HepG2 (cell line): ENCODE results near the gene MTHFD2L. TPM values are rescaled to one million over a fixed set of nuclear protein-coding genes. Genes with fewer than 3 reads are reported as not detected.

Source experiments
- ATAC-seq: fragments of 200-7000 bp; cut with Tn5 transposase; 3 replicates; pipeline ENCODE4 v1.9.1; 2020; ENCODE audit warnings: mild to moderate bottlenecking, moderate library complexity
- BruUV-seq: library from RNA; stranded (reverse); fragments of 400-500 nt; replicated peaks from 2 replicates; lab custom pipeline; 2021; lab: Mats Ljungman, UMichigan
- CTCF ChIA-PET: fragments of 300-600 bp; formaldehyde crosslinking; extraction: SDS; loops from one replicate; lab custom pipeline; 2021; ENCODE audit warnings: low total read pairs, inconsistent platforms, low intra/inter-chr PET ratio; lab: Yijun Ruan, JAX
- POLR2A ChIA-PET: fragments of 350-600 bp; sonication (Branson Sonifier 250); formaldehyde crosslinking; loops from one replicate; lab custom pipeline; 2020; ENCODE audit warnings: antibody characterized with exemption, inconsistent platforms; lab: Yijun Ruan, JAX
- DNase-seq: peaks from one replicate; pipeline ENCODE4 v3.0.0-alpha.2; 2015; ENCODE audit warnings: low spot score
- FAIRE-seq: peaks from 3 replicates; lab custom pipeline; 2011; peaks lifted over from hg19 to GRCh38; lab: Jason Lieb, UNC
- H2AFZ ChIP-seq: one replicate; pipeline ENCODE4 v1.6.1; 2011; ENCODE audit warnings: low read length, inconsistent platforms
- H3K27ac ChIP-seq: fragments of 300-600 bp; 3 replicates; pipeline ENCODE4 v1.8.0; 2011; ENCODE audit warnings: mixed run types, mild to moderate bottlenecking, mixed read lengths, low read length, inconsistent platforms; ENCODE audit not compliant: insufficient read depth; ENCODE audit errors: extremely low read length
- H3K27me3 ChIP-seq, 2 experiments: fragments of 200-600 bp in 1 of 2; 2 replicates in 1 of 2; 3 replicates in 1 of 2; pipeline versions ENCODE4 v1.6.0 to v1.8.0; 2011; ENCODE audit warnings: low read length in 2 of 2, mild to moderate bottlenecking in 2 of 2, moderate library complexity in 2 of 2, inconsistent platforms in 1 of 2; ENCODE audit not compliant: insufficient read depth in 2 of 2, control insufficient read depth in 1 of 2
- H3K36me3 ChIP-seq, 2 experiments: fragments of 200-600 bp in 1 of 2; replicated peaks in 1 of 2; 2 replicates in 1 of 2; 3 replicates in 1 of 2; pipeline versions ENCODE4 v1.5.1 to v1.8.0; 2011; ENCODE audit warnings: low read length in 2 of 2, inconsistent platforms in 1 of 2; ENCODE audit not compliant: insufficient read depth in 2 of 2, control insufficient read depth in 1 of 2
- H3K4me1 ChIP-seq: 2 replicates; pipeline ENCODE4 v1.5.1; 2012; ENCODE audit warnings: low read length, inconsistent platforms; ENCODE audit not compliant: insufficient read depth
- H3K4me2 ChIP-seq: 2 replicates; pipeline ENCODE4 v1.6.0; 2011; ENCODE audit warnings: low read depth, low read length, inconsistent platforms
- H3K4me3 ChIP-seq, 3 experiments: fragments of 200-600 bp in 1 of 3; sonication (generic), shearing (Covaris generic) in 1 of 3; replicated peaks in 1 of 3; 2 replicates each; pipeline ENCODE4 v1.5.1; 2011 to 2016; ENCODE audit warnings: low read length in 3 of 3, inconsistent platforms in 2 of 3, low read depth in 2 of 3, mild to moderate bottlenecking in 2 of 3, control low read depth in 1 of 3, mixed read lengths in 1 of 3; ENCODE audit not compliant: insufficient read depth in 1 of 3
- H3K79me2 ChIP-seq: one replicate; pipeline ENCODE4 v1.6.1; 2011; ENCODE audit warnings: low read length, inconsistent platforms; ENCODE audit not compliant: insufficient read depth
- H3K9ac ChIP-seq: 2 replicates; pipeline ENCODE4 v1.6.0; 2011; ENCODE audit warnings: mild to moderate bottlenecking, low read depth, low read length, inconsistent platforms; ENCODE audit not compliant: insufficient read depth
- H3K9me3 ChIP-seq: 2 replicates; pipeline ENCODE4 v1.5.1; 2012; ENCODE audit warnings: mild to moderate bottlenecking, low read length
- H4K20me1 ChIP-seq: 2 replicates; pipeline ENCODE4 v1.6.0; 2011; ENCODE audit warnings: inconsistent platforms, mild to moderate bottlenecking, low read length, moderate library complexity; ENCODE audit not compliant: insufficient read depth
- ASH2L ChIP-seq: fragments of 300-600, 200-600 bp; sonication (generic); IDR thresholded peaks from 2 replicates; pipeline ENCODE4 v1.7.0; 2017; ENCODE audit warnings: low read depth, mild to moderate bottlenecking, moderate library complexity, mixed read lengths, low read length; ENCODE audit not compliant: insufficient read length
- ESRRA ChIP-seq: sonication (generic); formaldehyde crosslinking; IDR thresholded peaks from 2 replicates; pipeline ENCODE4 v1.5.1; 2020; ENCODE audit warnings: mild to moderate bottlenecking, low read depth, missing genetic modification reagents
- HNRNPL ChIP-seq: fragments of 200-400 bp; formaldehyde crosslinking; IDR thresholded peaks from 2 replicates; pipeline ENCODE4 v1.6.1; 2017; ENCODE audit warnings: mild to moderate bottlenecking, low read depth, low read length
- JARID2 ChIP-seq: sonication (generic); formaldehyde crosslinking; IDR thresholded peaks from 2 replicates; pipeline ENCODE4 v1.8.1; 2023; ENCODE audit warnings: missing genetic modification reagents, inconsistent platforms; ENCODE audit not compliant: insufficient replicate concordance
- LCORL ChIP-seq, 2 experiments: fragments of 450-650 bp in 1 of 2; sonication (generic) in 1 of 2; formaldehyde crosslinking in 1 of 2; IDR thresholded peaks; 2 replicates each; pipeline versions ENCODE4 v1.5.0 to v1.6.1; 2017 to 2020; ENCODE audit warnings: antibody characterized with exemption in 1 of 2, missing genetic modification reagents in 1 of 2
- NCOA2 ChIP-seq: sonication (generic); formaldehyde crosslinking; IDR thresholded peaks from 2 replicates; pipeline ENCODE4 v1.8.0; 2022; ENCODE audit warnings: inconsistent platforms
- RFX1 ChIP-seq: fragments of 450-650 bp; IDR thresholded peaks from 2 replicates; pipeline ENCODE4 v1.6.1; 2017
- SIX1 ChIP-seq: sonication (generic); formaldehyde crosslinking; IDR thresholded peaks from 2 replicates; pipeline ENCODE4 v1.4.0; 2020; ENCODE audit warnings: missing genetic modification reagents, borderline replicate concordance
- SMC3 ChIP-seq: IDR thresholded peaks from 2 replicates; pipeline ENCODE4 v1.6.1; 2011; ENCODE audit warnings: low read length, improper control_type of control experiment
- SNAPC2 ChIP-seq: sonication (generic); formaldehyde crosslinking; IDR thresholded peaks from 2 replicates; pipeline ENCODE4 v1.8.1; 2022; ENCODE audit warnings: mild to moderate bottlenecking, missing genetic modification reagents
- STAG1 ChIP-seq: sonication (generic); formaldehyde crosslinking; IDR thresholded peaks from 2 replicates; pipeline ENCODE4 v1.4.0; 2020; ENCODE audit warnings: missing genetic modification reagents
- TEAD2 ChIP-seq: sonication (generic); formaldehyde crosslinking; IDR thresholded peaks from 2 replicates; pipeline ENCODE4 v1.9.0; 2021; ENCODE audit warnings: missing genetic modification reagents
- ZBTB7B ChIP-seq: sonication (generic); formaldehyde crosslinking; IDR thresholded peaks from 2 replicates; pipeline ENCODE4 v1.4.0; 2020; ENCODE audit warnings: missing genetic modification reagents
- ZEB1 ChIP-seq: IDR thresholded peaks from 2 replicates; pipeline ENCODE4 v1.6.1; 2012; ENCODE audit warnings: mild to moderate bottlenecking, low read depth, inconsistent platforms; ENCODE audit not compliant: insufficient replicate concordance
- ZFAT ChIP-seq: sonication (generic); formaldehyde crosslinking; conservative IDR thresholded peaks from 2 replicates; pipeline ENCODE4 v1.8.1; 2023; ENCODE audit warnings: missing genetic modification reagents, inconsistent platforms
- ZFP36 ChIP-seq: fragments of 150-350 bp; IDR thresholded peaks from 2 replicates; pipeline ENCODE4 v1.6.1; 2018; ENCODE audit warnings: borderline replicate concordance, low read length, low read depth; ENCODE audit not compliant: partially characterized antibody
- ZNF12 ChIP-seq: sonication (generic); formaldehyde crosslinking; IDR thresholded peaks from 2 replicates; pipeline ENCODE4 v1.5.0; 2020; ENCODE audit warnings: missing genetic modification reagents
- ZNF570 ChIP-seq: sonication (generic); formaldehyde crosslinking; IDR thresholded peaks from 2 replicates; pipeline ENCODE4 v1.4.0; 2020; ENCODE audit warnings: mild to moderate bottlenecking, missing genetic modification reagents, borderline replicate concordance
- ZNF616 ChIP-seq: sonication (generic); formaldehyde crosslinking; IDR thresholded peaks from 2 replicates; pipeline ENCODE4 v1.5.0; 2020; ENCODE audit warnings: low read depth, mild to moderate bottlenecking, missing genetic modification reagents
- ZZZ3 ChIP-seq: sonication (generic); formaldehyde crosslinking; IDR thresholded peaks from 2 replicates; pipeline ENCODE4 v1.4.0; 2020; ENCODE audit warnings: missing genetic modification reagents, mild to moderate bottlenecking, borderline replicate concordance
- WGBS: methylation state at CpG from one replicate; pipeline ENCODE4 v1.1.6; 2017; ENCODE audit warnings: low lambda C conversion rate; 5-methylcytosine and 5-hydroxymethylcytosine counted together
- in situ Hi-C: cut with HindIII; loops from 2 replicates; pipeline ENCODE4 v1.10.0; 2017; ENCODE audit warnings: low pct_unique_long_range_greater_than_20kb; ENCODE audit not compliant: extremely low pct_ligation_motif_present
- intact Hi-C: fragments of 100-400 bp; cut with micrococcal nuclease; formaldehyde crosslinking; loops from one replicate; pipeline ENCODE4 v1.10.0; 2022; ENCODE audit not compliant: unreplicated experiment
- polyA plus RNA-seq, 8 experiments: library from polyadenylated mRNA; depleted of rRNA in 3 of 8; stranded (reverse) in 7 of 8; unstranded in 1 of 8; fragments of >200 nt; fragmentation: Illumina TruSeq in 4 of 8; extraction: Trizol in 4 of 8; gene quantifications; 2 replicates each; pipeline versions ENCODE4 v1.2.1 to v1.2.3, GENCODE V29; 2011 to 2016; ENCODE audit warnings: low read depth in 4 of 8, missing spikeins in 1 of 8, mixed read lengths in 1 of 8; ENCODE audit not compliant: insufficient read depth in 1 of 8
- total RNA-seq, 5 experiments: library from RNA; depleted of rRNA; stranded (reverse); fragments of >200 nt; fragmentation: Illumina TruSeq; extraction: Trizol; gene quantifications; 2 replicates each; pipeline ENCODE4 v1.2.3, GENCODE V29; 2016; ENCODE audit warnings: low read depth in 1 of 5
- TF ChIP-seq, protein P1 (sequence below): sonication (generic); formaldehyde crosslinking; IDR thresholded peaks from 2 replicates; pipeline ENCODE4 v1.5.0; 2020; ENCODE audit warnings: missing genetic modification reagents, mild to moderate bottlenecking, borderline replicate concordance
- TF ChIP-seq, protein P2 (sequence below): sonication (generic); formaldehyde crosslinking; IDR thresholded peaks from 2 replicates; pipeline ENCODE4 v1.5.0; 2020; ENCODE audit warnings: mild to moderate bottlenecking, missing genetic modification reagents, moderate library complexity

Gene MTHFD2L
- total and polyA plus RNA-seq, 2 of the 13 experiments (the other 11 are each of a cell fraction or from before 2014, with no cell fraction given), result 10.5 to 14.9 TPM

DNA sequence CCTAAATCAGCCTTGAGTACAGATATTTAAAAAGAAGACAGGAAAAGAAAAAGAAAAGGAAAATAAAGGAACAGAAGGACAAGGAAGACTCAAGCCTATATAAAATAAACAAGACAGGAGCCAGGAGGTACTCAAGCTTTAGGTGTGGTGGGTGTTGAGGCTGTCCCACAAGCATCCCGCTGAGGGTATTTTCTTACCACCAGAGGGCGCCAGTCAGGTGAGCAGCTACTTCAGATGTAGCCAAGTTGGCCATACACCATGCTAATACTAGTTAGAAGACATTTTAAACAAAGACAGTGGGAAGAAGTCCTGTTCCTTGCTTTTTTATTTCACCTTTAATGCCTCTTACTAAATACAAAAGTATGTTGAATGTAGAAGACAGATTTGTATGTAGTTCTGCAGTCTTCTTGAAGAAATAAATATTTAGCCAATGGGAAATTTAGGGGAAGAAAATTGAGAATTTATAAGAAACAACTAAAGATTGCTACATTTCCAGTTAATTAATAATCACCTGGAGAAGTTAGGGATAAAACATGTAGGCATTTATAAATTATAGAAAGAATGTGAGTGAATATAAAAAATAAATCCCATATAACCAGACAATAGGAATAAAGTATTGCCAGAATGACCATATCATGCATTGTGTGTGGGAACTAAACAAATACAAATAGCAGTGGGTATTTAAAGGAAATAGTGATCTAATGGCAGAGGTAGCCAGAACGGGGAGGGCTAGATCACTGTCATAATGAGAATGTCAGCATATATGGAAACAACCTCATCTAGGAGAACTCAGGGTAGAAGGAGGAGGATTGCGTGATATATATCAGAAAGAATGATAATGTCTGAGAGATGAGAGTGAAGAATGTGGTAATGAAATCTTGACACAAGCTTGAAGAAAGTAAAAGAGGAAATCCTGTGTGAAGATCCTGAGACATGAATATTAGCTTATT is 71.0 kb downstream of the MTHFD2L start:
- H3K4me1 ChIP-seq, result no peaks in the 10 kb centered on the region
- no peak overlapping the region for H3K27ac ChIP-seq
- FAIRE-seq (peak; percentile 63), ATAC-seq (peak; percentile 90), DNase-seq (peak; percentile 58)
- no peak overlapping the region for H2AFZ ChIP-seq
- 45% methylated on average over 4 of the region's 4 CpGs for WGBS
- H4K20me1 ChIP-seq, result no peaks in the 10 kb centered on the region
- H3K9ac ChIP-seq, result no peak overlapping the region
- no TSS peak for BruUV-seq
- no peaks in the 10 kb centered on the region for H3K79me2 ChIP-seq
- ChIA-PET POLR2A (no interaction called here), CTCF (interaction anchor here (0.7 to 2.6 kb wide), 4 partner anchors 40 to 447 kb away, joined by 3 to 22 read pairs (median 14); no protein-coding TSS in a partner anchor)
- no peaks in the 10 kb centered on the region for H3K36me3 ChIP-seq
- no peak overlapping the region for H3K4me2 ChIP-seq
- intact Hi-C loops, result loop anchor here (1.0 kb wide), 3 partner anchors 40 to 446 kb away; no protein-coding TSS in a partner anchor
- H3K9me3 ChIP-seq, result no peaks in the 10 kb centered on the region
- H3K27me3 ChIP-seq, result no peaks in the 10 kb centered on the region
- H3K4me3 ChIP-seq, result no peak overlapping the region
- in situ Hi-C loops, result no loop called here
- TF ChIP-seq, protein P1, sequence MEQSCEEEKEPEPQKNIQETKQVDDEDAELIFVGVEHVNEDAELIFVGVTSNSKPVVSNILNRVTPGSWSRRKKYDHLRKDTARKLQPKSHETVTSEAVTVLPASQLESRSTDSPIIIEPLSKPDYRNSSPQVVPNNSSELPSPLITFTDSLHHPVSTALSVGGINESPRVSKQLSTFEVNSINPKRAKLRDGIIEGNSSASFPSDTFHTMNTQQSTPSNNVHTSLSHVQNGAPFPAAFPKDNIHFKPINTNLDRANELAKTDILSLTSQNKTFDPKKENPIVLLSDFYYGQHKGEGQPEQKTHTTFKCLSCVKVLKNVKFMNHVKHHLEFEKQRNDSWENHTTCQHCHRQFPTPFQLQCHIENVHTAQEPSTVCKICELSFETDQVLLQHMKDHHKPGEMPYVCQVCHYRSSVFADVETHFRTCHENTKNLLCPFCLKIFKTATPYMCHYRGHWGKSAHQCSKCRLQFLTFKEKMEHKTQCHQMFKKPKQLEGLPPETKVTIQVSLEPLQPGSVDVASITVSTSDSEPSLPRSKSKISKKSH, result no peak
- TF ChIP-seq SIX1 (CRISPR knock-in tag) (no peak), ZFAT (CRISPR knock-in tag) (no peak), LCORL (IDR thresholded peaks at IDR 0.05) (no peak), LCORL (CRISPR knock-in tag; IDR thresholded peaks at IDR 0.05) (no peak), SNAPC2 (CRISPR knock-in tag) (no peak), SMC3 (peak; percentile 78), ZBTB7B (CRISPR knock-in tag) (no peak), JARID2 (CRISPR knock-in tag) (no peak), ZNF570 (CRISPR knock-in tag) (no peak), TEAD2 (CRISPR knock-in tag) (no peak), STAG1 (CRISPR knock-in tag) (peak; percentile 52), RFX1 (no peak), ESRRA (CRISPR knock-in tag) (no peak), HNRNPL (no peak), ZEB1 (no peak), ZNF616 (CRISPR knock-in tag) (no peak), NCOA2 (CRISPR knock-in tag) (no peak), ZFP36 (no peak), ZZZ3 (CRISPR knock-in tag) (no peak), ZNF12 (CRISPR knock-in tag) (no peak), ASH2L (no peak)
- TF ChIP-seq, protein P2, sequence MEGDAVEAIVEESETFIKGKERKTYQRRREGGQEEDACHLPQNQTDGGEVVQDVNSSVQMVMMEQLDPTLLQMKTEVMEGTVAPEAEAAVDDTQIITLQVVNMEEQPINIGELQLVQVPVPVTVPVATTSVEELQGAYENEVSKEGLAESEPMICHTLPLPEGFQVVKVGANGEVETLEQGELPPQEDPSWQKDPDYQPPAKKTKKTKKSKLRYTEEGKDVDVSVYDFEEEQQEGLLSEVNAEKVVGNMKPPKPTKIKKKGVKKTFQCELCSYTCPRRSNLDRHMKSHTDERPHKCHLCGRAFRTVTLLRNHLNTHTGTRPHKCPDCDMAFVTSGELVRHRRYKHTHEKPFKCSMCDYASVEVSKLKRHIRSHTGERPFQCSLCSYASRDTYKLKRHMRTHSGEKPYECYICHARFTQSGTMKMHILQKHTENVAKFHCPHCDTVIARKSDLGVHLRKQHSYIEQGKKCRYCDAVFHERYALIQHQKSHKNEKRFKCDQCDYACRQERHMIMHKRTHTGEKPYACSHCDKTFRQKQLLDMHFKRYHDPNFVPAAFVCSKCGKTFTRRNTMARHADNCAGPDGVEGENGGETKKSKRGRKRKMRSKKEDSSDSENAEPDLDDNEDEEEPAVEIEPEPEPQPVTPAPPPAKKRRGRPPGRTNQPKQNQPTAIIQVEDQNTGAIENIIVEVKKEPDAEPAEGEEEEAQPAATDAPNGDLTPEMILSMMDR (CRISPR knock-in tag), result peak; percentile 74
